NCI-H446 (cell line): Measurements from ENCODE around the gene SLC25A19.
"Not testable (repeated sequence)": the region's sequence is repeated elsewhere in the genome, so short reads cannot be mapped to it uniquely, and the experiment has no call there.

Experiments
- DNase-seq, 2 experiments: peaks; one replicate each; lab custom pipeline; 2025; lab: John Stamatoyannopoulos, UW

The SLC25A19 gene

DNA sequence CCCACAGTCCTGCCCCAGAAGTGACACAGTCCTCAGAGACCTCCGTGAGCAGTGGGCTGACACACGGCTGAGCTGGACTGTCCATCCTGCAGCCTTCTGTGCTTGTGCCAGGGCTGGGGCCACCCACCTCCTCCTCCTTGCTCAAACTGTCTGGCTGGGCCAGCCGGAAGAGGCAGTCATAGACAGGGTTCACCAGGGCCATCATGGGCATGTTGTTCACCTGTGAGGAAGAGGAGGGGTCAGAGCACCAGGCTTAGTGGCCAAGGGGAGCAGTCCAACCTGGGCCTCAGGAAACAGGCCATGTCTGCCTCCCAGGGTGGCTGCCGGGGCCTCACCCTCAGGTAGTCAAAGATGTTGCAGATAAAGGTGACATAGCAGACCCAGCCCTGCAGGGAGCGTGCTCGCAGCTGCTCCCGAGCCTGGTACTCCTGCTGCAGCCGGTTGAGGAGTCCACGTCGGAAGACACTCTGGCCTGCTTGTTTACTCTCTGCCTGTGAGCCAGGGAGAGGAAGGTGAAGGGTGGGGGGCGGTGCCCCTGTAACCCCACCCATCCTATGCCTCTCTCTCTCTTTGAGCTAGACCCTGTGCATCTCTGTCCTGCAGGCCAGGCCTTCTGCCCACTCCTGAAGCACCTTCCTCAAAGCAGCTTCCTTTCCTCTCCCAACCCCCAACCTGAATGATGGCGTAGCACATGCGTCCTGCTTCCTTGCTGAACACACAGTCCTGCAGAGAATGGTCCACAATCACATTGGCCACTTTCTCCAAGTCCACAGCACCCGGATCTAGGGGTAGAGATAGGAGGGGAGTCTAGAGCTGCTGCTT is 21.6 kb downstream of the SLC25A19 start:
- no peak for DNase-seq

DNA sequence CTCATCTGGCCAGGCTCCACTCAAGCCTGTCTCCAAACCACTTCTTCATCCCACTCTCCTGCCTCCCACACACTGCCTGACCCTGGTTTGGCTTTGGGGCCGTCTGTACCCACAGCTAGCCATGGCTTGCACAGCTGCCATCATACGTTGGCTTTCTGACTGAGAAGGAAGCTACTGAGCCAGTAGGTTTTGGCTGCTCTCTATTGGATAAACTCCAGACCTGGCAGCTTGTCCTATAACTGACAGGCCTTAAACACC is 22.2 kb downstream of the SLC25A19 start:
- DNase-seq: peak in 1 of 2 experiments; percentile 76

- peak in 1 of 2 experiments; percentile 62 for DNase-seq
These were observed 22.7 kb downstream of the SLC25A19 start for GRCh38 chr17:75266316-75267152.

GRCh38 chr17:75265614-75266315 is 23.5 kb downstream of the SLC25A19 start:
- no peak for DNase-seq

- DNase-seq: no peak
These were observed 26.2 kb downstream of the SLC25A19 start for GRCh38 chr17:75263055-75263454.

DNA sequence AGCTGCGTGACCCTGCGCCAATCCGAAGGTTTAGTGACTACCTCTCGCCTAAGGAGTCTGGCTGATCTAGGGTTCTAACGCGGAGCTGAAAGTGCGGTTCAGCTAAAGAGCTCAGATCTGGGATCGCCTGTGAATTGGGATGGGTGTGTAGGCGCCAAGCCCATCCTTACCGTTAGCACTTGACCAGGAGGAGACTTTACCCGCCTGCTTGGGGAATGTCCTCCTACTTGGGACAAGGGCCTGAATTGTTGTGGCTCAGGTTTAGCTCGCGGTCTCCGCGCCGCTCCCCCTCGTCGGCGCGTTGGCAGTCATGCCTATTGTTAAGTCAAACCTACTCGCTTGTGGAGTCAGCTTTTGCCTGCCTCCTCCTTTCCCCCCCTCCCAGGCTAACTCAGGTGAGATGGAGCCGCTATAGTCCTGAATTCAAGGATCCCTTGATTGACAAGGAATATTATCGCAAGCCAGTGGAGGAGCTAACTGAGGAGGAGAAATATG is 27.1 kb downstream of the SLC25A19 start:
- no peak for DNase-seq

GRCh38 chr17:75261336-75262111 is 27.7 kb downstream of the SLC25A19 start, which contains the start of the genes GGA3 and MRPS7:
Gene GGA3, minus strand, starts transcription at chr17:75261606. Its CDS starts 19 bp downstream, at chr17:75261587.
Gene MRPS7, plus strand, starts transcription at chr17:75261879. Its CDS starts 22 bp downstream, at chr17:75261901.
- DNase-seq: peak; percentile 92 to 96

- DNase-seq: no peak
These were observed 28.4 kb downstream of the SLC25A19 start for GRCh38 chr17:75260641-75261335.

DNA sequence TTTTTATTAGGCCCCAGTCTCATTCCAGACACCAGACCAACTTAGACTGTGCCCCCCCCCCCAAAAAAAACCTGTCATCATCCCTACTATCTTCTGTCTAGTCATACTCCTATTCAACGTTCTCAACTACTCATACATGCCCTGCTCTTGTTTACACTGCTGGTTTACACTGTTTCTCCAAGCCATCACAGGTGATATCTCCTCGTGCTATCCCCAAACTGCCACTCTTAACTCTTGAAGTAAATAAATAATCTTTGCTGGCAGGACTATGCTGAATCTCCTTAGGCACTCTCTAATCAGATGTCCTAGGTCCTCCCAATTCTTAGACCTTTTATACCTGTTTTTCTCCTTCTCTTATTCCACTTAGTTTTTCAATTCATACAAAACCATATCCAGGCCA is 32.0 kb downstream of the SLC25A19 start:
- not testable (repeated sequence) for DNase-seq

DNA sequence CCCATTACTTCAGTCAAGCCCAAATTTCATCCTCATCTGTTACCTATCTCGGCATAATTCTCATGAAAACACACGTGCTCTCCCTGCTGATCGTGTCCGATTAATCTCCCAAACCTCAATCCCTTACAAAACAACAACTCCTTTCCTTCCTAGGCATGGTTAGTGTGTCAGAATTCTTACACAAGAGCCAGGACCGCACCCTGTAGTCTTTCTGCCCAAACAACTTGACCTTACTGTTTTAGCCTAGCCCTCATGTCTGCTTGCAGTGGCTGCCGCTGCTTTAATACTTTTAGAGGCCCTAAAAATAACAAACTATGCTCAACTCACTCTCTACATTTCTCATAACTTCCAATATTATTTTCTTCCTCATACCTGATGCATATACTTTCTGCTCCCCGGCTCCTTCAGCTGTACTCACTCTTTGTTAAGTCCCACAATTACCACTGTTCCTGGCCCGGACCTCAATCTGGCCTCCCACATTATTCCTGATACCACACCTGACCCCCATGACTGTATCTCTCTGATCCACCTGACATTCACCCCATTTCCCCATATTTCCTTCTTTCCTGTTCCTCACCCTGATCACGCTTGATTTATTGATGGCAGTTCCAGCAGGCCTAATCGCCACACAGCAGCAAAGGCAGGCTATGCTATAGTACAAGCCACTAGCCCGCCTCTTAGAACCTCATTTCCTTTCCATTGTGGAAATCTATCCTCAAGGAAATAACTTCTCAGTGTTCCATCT is 33.1 kb downstream of the SLC25A19 start:
- not testable (repeated sequence) for DNase-seq

- DNase-seq: no peak
These were observed 37.0 kb downstream of the SLC25A19 start for GRCh38 chr17:75252039-75252816.

GRCh38 chr17:75250009-75250471 is 39.2 kb downstream of the SLC25A19 start:
- no peak for DNase-seq

- no peak for DNase-seq
These were observed 39.7 kb downstream of the SLC25A19 start for GRCh38 chr17:75249564-75249963.

DNA sequence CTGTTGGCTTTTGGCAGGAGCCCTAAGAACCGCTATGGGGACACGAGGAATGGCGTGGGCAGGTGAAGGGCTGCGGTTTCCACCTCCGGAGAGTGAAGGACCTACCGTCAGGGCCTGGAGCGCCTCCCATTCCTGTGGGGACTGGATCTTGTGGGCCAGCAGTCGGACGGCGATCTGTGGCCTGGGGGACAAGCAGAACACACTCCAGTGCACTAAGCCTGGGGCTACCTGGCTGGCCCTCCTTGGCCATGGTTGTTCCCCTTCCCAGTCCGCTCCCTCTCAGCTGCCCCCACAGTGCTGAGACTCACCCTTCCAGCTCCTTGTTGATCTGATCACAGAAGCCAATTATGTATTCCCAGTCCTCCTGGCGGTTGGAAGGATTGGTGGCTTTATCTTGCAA is 42.8 kb downstream of the SLC25A19 start:
- DNase-seq: no peak

DNA sequence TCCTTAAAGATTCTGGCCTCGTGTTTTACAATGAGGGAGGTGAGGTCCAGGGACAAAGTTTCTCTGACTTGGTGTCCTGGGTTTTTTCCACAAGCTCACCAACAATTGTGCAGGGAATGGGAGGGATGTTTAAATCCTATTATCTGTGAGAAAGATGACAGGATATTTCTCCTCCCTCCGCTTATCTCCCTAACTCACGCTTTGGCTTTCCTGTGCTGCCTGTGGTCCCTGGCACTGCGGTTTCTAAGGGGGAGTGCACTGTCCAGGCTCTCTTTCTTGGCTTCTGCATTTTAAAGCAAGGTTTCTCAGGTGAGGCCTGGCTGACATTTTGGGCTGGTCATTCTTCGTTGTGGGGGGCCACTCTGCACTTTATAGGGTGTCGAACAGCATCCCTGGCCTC is 44.2 kb downstream of the SLC25A19 start:
- DNase-seq: no peak

- DNase-seq: no peak
These were observed 44.9 kb downstream of the SLC25A19 start for GRCh38 chr17:75244133-75244866.

- DNase-seq: no peak
These were observed 46.7 kb downstream of the SLC25A19 start for GRCh38 chr17:75242461-75243042.

DNA sequence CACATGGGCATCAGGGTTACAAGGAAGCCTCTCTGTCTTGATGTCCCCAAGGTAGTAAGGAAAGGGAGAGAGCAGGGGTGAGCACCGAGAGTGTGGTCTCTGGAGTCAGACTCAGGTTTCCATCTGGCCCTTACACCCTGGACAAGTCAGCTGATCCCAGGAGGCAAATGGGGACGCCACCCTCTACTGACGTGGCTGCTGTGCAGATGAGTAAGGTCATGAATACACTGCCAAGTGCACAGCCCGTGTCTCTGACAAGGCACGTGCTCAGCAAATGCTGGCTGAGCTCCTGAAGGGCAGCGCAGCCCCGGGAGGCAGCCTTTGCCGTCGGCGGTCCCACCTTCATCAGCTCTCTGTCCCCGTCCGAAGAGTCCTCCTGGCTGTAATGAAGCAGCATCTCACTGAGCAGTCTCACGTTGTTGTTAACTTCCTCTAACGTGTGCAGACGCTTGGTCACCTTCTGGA is 47.2 kb downstream of the SLC25A19 start:
- no peak for DNase-seq
